IMR-90 (cell line): Measurements from ENCODE around the gene ZDHHC21. TPM values are rescaled to one million over a fixed set of nuclear protein-coding genes. Genes with fewer than 3 reads are reported as not detected.

Experiments used
- ATAC-seq: fragments of 200-7000 bp; cut with Tn5 transposase; 2 replicates; pipeline ENCODE4 v1.9.1; 2020; ENCODE audit warnings: low read depth, mild to moderate bottlenecking, moderate library complexity
- BruUV-seq: library from RNA; stranded (reverse); fragments of 400-500 nt; replicated peaks from 2 replicates; lab custom pipeline; 2021; lab: Mats Ljungman, UMichigan
- CTCF ChIA-PET: fragments of 300-600 bp; formaldehyde crosslinking; extraction: SDS; loops from one replicate; lab custom pipeline; 2021; ENCODE audit warnings: antibody characterized with exemption; lab: Yijun Ruan, JAX
- POLR2A ChIA-PET: fragments of 300-600 bp; sonication (Branson Sonifier 250); formaldehyde crosslinking; loops from one replicate; lab custom pipeline; 2022; ENCODE audit warnings: antibody characterized with exemption; ENCODE audit not compliant: unreplicated experiment; lab: Charles Lee
- DNase-seq: peaks from one replicate; pipeline ENCODE4 v3.0.0; 2013
- H2AFZ ChIP-seq: replicated peaks from 2 replicates; pipeline ENCODE3; 2013; ENCODE audit warnings: low read length, mild to moderate bottlenecking; ENCODE audit not compliant: poor library complexity
- H2AK5ac ChIP-seq: 2 replicates; pipeline ENCODE4 v1.6.1; 2013; ENCODE audit warnings: low read depth, low read length, inconsistent platforms
- H2AK9ac ChIP-seq: replicated peaks from 2 replicates; pipeline ENCODE3; 2013; ENCODE audit warnings: mild to moderate bottlenecking, low read depth, low read length, moderate library complexity; ENCODE audit not compliant: poor library complexity
- H2BK120ac ChIP-seq: 2 replicates; pipeline ENCODE4 v1.6.1; 2013; ENCODE audit warnings: low read depth, low read length, inconsistent platforms
- H2BK15ac ChIP-seq: 3 replicates; pipeline ENCODE4 v1.6.1; 2013; ENCODE audit warnings: low read depth, low read length, inconsistent platforms
- H2BK20ac ChIP-seq: 2 replicates; pipeline ENCODE4 v1.6.1; 2013; ENCODE audit warnings: low read depth, mild to moderate bottlenecking, inconsistent platforms, low read length, moderate library complexity
- H2BK5ac ChIP-seq: 2 replicates; pipeline ENCODE4 v1.6.1; 2013; ENCODE audit warnings: mild to moderate bottlenecking, low read depth, low read length, inconsistent platforms; ENCODE audit not compliant: poor library complexity, severe bottlenecking
- H3K14ac ChIP-seq: replicated peaks from 2 replicates; pipeline ENCODE4 v1.6.1; 2013; ENCODE audit warnings: low read depth, low read length, inconsistent platforms
- H3K18ac ChIP-seq: 2 replicates; pipeline ENCODE4 v1.6.1; 2013; ENCODE audit warnings: low read depth, low read length, control low read depth
- H3K23ac ChIP-seq: 2 replicates; pipeline ENCODE4 v1.6.1; 2013; ENCODE audit warnings: low read depth, low read length, inconsistent platforms
- H3K27ac ChIP-seq: 2 replicates; pipeline ENCODE4 v1.5.1; 2013; ENCODE audit warnings: mild to moderate bottlenecking, control low read depth, low read length; ENCODE audit not compliant: insufficient read depth
- H3K27me3 ChIP-seq: 2 replicates; pipeline ENCODE4 v1.6.1; 2013; ENCODE audit warnings: low read length; ENCODE audit not compliant: control insufficient read depth, insufficient read depth
- H3K36me3 ChIP-seq: 2 replicates; pipeline ENCODE4 v1.6.1; 2013; ENCODE audit warnings: low read length, mixed read lengths; ENCODE audit not compliant: control insufficient read depth, insufficient read depth
- H3K4ac ChIP-seq: 2 replicates; pipeline ENCODE4 v1.6.1; 2013; ENCODE audit warnings: low read depth, low read length, inconsistent platforms
- H3K4me1 ChIP-seq: 2 replicates; pipeline ENCODE4 v1.6.1; 2013; ENCODE audit warnings: low read length, mixed read lengths; ENCODE audit not compliant: control insufficient read depth, insufficient read depth
- H3K4me2 ChIP-seq: 2 replicates; pipeline ENCODE4 v1.6.1; 2013; ENCODE audit warnings: low read depth, mild to moderate bottlenecking, control low read depth, low read length, moderate library complexity
- H3K4me3 ChIP-seq: 2 replicates; pipeline ENCODE4 v1.5.1; 2013; ENCODE audit warnings: low read depth, mild to moderate bottlenecking, control low read depth, low read length, moderate library complexity; ENCODE audit not compliant: insufficient read depth
- H3K56ac ChIP-seq: 2 replicates; pipeline ENCODE4 v1.6.1; 2013; ENCODE audit warnings: low read length, inconsistent platforms; ENCODE audit not compliant: insufficient read depth; ENCODE audit errors: extremely low read depth
- H3K79me1 ChIP-seq, 2 experiments: 2 replicates each; pipeline ENCODE4 v1.6.1; 2013; ENCODE audit warnings: low read length in 2 of 2, inconsistent platforms in 1 of 2, low read depth in 1 of 2
- H3K9ac ChIP-seq: 2 replicates; pipeline ENCODE4 v1.6.1; 2013; ENCODE audit warnings: low read depth, low read length, control low read depth
- H3K9me1 ChIP-seq: 2 replicates; pipeline ENCODE4 v1.6.1; 2013; ENCODE audit warnings: low read length, inconsistent platforms; ENCODE audit not compliant: insufficient read depth
- H3K9me3 ChIP-seq: 2 replicates; pipeline ENCODE4 v1.6.1; 2013; ENCODE audit warnings: low read length; ENCODE audit not compliant: control insufficient read depth, insufficient read depth
- H4K20me1 ChIP-seq: 2 replicates; pipeline ENCODE4 v1.6.1; 2013; ENCODE audit warnings: low read length, inconsistent platforms; ENCODE audit not compliant: insufficient read depth
- H4K5ac ChIP-seq: 2 replicates; pipeline ENCODE4 v1.6.1; 2013; ENCODE audit warnings: mild to moderate bottlenecking, low read depth, low read length, control low read depth
- H4K8ac ChIP-seq, 2 experiments: 2 replicates each; pipeline ENCODE4 v1.6.1; 2013; ENCODE audit warnings: low read depth in 2 of 2, low read length in 2 of 2, control low read depth in 1 of 2, inconsistent platforms in 1 of 2
- H4K91ac ChIP-seq: 2 replicates; pipeline ENCODE4 v1.6.1; 2013; ENCODE audit warnings: low read depth, low read length, inconsistent platforms; ENCODE audit not compliant: insufficient read depth
- CHD1 ChIP-seq: IDR thresholded peaks from 2 replicates; pipeline ENCODE4 v1.6.1; 2012; ENCODE audit warnings: low read depth, low read length, improper control_type of control experiment
- RAD21 ChIP-seq: IDR thresholded peaks from 2 replicates; pipeline ENCODE4 v1.6.1; 2012; ENCODE audit warnings: low read length, improper control_type of control experiment
- WGBS, 2 experiments: methylation state at CpG; one replicate each; pipeline versions ENCODE4 v1.1.5 to v1.1.7; 2013; ENCODE audit warnings: missing lambda C conversion rate in 2 of 2; ENCODE audit not compliant: insufficient read length in 1 of 2; ENCODE audit errors: extremely low coverage in 2 of 2; 5-methylcytosine and 5-hydroxymethylcytosine counted together
- dilution Hi-C: fragments of 300-500 bp; cut with HindIII; formaldehyde crosslinking; loops from one replicate; pipeline ENCODE4 v1.14.3; 2018; ENCODE audit warnings: low sequenced_read_pairs; ENCODE audit not compliant: unreplicated experiment
- in situ Hi-C: fragments of 300-500 bp; cut with MboI; formaldehyde crosslinking; loops from 3 replicates; pipeline ENCODE4 v1.14.3; 2019; ENCODE audit warnings: low sequenced_read_pairs, inconsistent platforms, mixed read lengths
- intact Hi-C: fragments of 100-400 bp; cut with micrococcal nuclease; formaldehyde crosslinking; loops from 2 replicates; pipeline ENCODE4 v1.10.0; 2022
- polyA plus RNA-seq, 3 experiments: library from polyadenylated mRNA; depleted of rRNA; stranded (reverse); fragments of >200 nt; gene quantifications; 2 replicates each; pipeline ENCODE4 v1.2.3, GENCODE V29; 2012; ENCODE audit warnings: low replicate concordance in 1 of 3
- total RNA-seq: library from RNA; depleted of rRNA; stranded (reverse); fragments of >200 nt; gene quantifications from 2 replicates; pipeline ENCODE4 v1.2.3, GENCODE V29; 2012
- TF ChIP-seq, protein P1 (sequence below): conservative IDR thresholded peaks from 2 replicates; pipeline ENCODE4 v1.5.1; 2012; ENCODE audit warnings: mild to moderate bottlenecking, low read depth, low read length, improper control_type of control experiment

ZDHHC21 gene
- total and polyA plus RNA-seq, 2 of the 4 experiments (the other 2 are of a cell fraction): 2.8 to 4.5 TPM

GRCh38 chr9:14593406-14593805 lies 99.8 kb downstream of the ZDHHC21 start:
- Histone ChIP-seq H3K14ac (no peak overlapping the region), H4K5ac (no peak overlapping the region), H3K4me3 (no peak overlapping the region), H3K56ac (no peak overlapping the region), H2AK9ac (no peak overlapping the region), H3K36me3 (peaks cover 3% of the 10 kb centered on the region; the same call in 1 of the 2 replicates), H3K27ac (no peak overlapping the region), H4K8ac (no peak overlapping the region), H2BK20ac (no peak overlapping the region), H3K9ac (no peak overlapping the region), H3K79me1 (no peaks in the 10 kb centered on the region), H3K4me2 (no peak overlapping the region), H2BK15ac (no peak overlapping the region), H3K18ac (no peak overlapping the region), H3K9me1 (peaks cover 3% of the 10 kb centered on the region; the same call in 1 of the 2 replicates), H3K9me3 (no peaks in the 10 kb centered on the region), H2AFZ (no peak overlapping the region), H3K4me1 (no peaks in the 10 kb centered on the region), H2BK5ac (no peak overlapping the region), H2AK5ac (no peak overlapping the region), H3K4ac (no peak overlapping the region), H3K27me3 (no peaks in the 10 kb centered on the region), H4K20me1 (no peaks in the 10 kb centered on the region), H2BK120ac (no peak overlapping the region), H4K91ac (no peak overlapping the region), H3K23ac (no peak overlapping the region)
- intact Hi-C loops (no loop called here), dilution Hi-C loops (no loop called here), in situ Hi-C loops (no loop called here)
- no peak for DNase-seq
- TF ChIP-seq, protein P1, sequence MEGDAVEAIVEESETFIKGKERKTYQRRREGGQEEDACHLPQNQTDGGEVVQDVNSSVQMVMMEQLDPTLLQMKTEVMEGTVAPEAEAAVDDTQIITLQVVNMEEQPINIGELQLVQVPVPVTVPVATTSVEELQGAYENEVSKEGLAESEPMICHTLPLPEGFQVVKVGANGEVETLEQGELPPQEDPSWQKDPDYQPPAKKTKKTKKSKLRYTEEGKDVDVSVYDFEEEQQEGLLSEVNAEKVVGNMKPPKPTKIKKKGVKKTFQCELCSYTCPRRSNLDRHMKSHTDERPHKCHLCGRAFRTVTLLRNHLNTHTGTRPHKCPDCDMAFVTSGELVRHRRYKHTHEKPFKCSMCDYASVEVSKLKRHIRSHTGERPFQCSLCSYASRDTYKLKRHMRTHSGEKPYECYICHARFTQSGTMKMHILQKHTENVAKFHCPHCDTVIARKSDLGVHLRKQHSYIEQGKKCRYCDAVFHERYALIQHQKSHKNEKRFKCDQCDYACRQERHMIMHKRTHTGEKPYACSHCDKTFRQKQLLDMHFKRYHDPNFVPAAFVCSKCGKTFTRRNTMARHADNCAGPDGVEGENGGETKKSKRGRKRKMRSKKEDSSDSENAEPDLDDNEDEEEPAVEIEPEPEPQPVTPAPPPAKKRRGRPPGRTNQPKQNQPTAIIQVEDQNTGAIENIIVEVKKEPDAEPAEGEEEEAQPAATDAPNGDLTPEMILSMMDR: no peak
- TF ChIP-seq CHD1 (no peak), RAD21 (no peak)
- WGBS, 2 experiments: 74% methylated on average over 3 of the region's 3 CpGs; no CpG with 5 or more reads in 1 of the 2 experiments
- BruUV-seq: no TSS peak
- ChIA-PET POLR2A (no interaction called here), CTCF (no interaction called here)
- ATAC-seq: no peak
